Esophagus squamous epithelium (tissue), 4 donors: ENCODE results near the gene MINK1.

Source experiments
- POLR2A ChIP-seq, 4 donors: fragments of 450-650 bp; IDR thresholded peaks; one replicate each; pipeline ENCODE4 v1.6.1; 2017; ENCODE audit warnings: antibody characterized with exemption in 4 of 4, mild to moderate bottlenecking in 4 of 4, moderate library complexity in 3 of 4
- TF ChIP-seq, protein P1 (sequence below), 6 experiments: fragments of 450-650 bp in 4 of 6; fragments of 200-600 bp in 2 of 6; sonication (generic) in 2 of 6; IDR thresholded peaks; one replicate each; pipeline ENCODE4 v1.5.1; 2016 to 2019; ENCODE audit warnings: antibody characterized with exemption in 6 of 6, mild to moderate bottlenecking in 4 of 6, moderate library complexity in 4 of 6

- TF ChIP-seq, protein P1, sequence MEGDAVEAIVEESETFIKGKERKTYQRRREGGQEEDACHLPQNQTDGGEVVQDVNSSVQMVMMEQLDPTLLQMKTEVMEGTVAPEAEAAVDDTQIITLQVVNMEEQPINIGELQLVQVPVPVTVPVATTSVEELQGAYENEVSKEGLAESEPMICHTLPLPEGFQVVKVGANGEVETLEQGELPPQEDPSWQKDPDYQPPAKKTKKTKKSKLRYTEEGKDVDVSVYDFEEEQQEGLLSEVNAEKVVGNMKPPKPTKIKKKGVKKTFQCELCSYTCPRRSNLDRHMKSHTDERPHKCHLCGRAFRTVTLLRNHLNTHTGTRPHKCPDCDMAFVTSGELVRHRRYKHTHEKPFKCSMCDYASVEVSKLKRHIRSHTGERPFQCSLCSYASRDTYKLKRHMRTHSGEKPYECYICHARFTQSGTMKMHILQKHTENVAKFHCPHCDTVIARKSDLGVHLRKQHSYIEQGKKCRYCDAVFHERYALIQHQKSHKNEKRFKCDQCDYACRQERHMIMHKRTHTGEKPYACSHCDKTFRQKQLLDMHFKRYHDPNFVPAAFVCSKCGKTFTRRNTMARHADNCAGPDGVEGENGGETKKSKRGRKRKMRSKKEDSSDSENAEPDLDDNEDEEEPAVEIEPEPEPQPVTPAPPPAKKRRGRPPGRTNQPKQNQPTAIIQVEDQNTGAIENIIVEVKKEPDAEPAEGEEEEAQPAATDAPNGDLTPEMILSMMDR (IDR thresholded peaks at IDR 0.05): no peak
- peak in 1 of 4 donors; percentile 39 for TF ChIP-seq POLR2A (IDR thresholded peaks at IDR 0.05)
Measured at GRCh38 chr17:4854111-4854681, 21.1 kb downstream of the MINK1 start.
